GM23338 (cell line): ENCODE measurements around the gene MT1E.

Experiments
- CREB1 ChIP-seq: fragments of 250-450 bp; sonication (Bioruptor Pico); IDR thresholded peaks from 2 replicates; pipeline ENCODE4 v1.5.0; 2020; ENCODE audit warnings: low read depth, mild to moderate bottlenecking, moderate library complexity
- CTCF ChIP-seq, 2 experiments: fragments of 200-600 bp in 1 of 2; sonication (generic) in 1 of 2; conservative IDR thresholded peaks; 2 replicates each; pipeline versions ENCODE4 v1.5.1 to v1.6.1; 2016 to 2017; ENCODE audit warnings: antibody characterized with exemption in 2 of 2, low read depth in 2 of 2, mild to moderate bottlenecking in 2 of 2, moderate library complexity in 1 of 2
- ETS1 ChIP-seq: IDR thresholded peaks from 2 replicates; pipeline ENCODE4 v1.6.1; 2016; ENCODE audit warnings: antibody characterized with exemption
- EZH2 ChIP-seq: fragments of 200-600 bp; sonication (generic); IDR thresholded peaks from one replicate; pipeline ENCODE4 v1.8.0; 2017; ENCODE audit warnings: antibody characterized with exemption, mild to moderate bottlenecking, low read depth; ENCODE audit not compliant: unreplicated experiment
- EZH2phosphoT487 ChIP-seq: fragments of 200-600 bp; sonication (generic); IDR thresholded peaks from one replicate; pipeline ENCODE4 v1.8.1; 2018; ENCODE audit warnings: antibody characterized with exemption; ENCODE audit not compliant: unreplicated experiment
- JUNB ChIP-seq: IDR thresholded peaks from one replicate; pipeline ENCODE4 v1.6.1; 2016; ENCODE audit warnings: antibody characterized with exemption; ENCODE audit not compliant: unreplicated experiment
- POLR2AphosphoS5 ChIP-seq: IDR thresholded peaks from 2 replicates; pipeline ENCODE4 v1.6.1; 2016; ENCODE audit warnings: antibody characterized with exemption, low read depth
- REST ChIP-seq: IDR thresholded peaks from one replicate; pipeline ENCODE4 v1.6.1; 2018; ENCODE audit warnings: antibody characterized with exemption; ENCODE audit not compliant: unreplicated experiment
- STAT1 ChIP-seq: IDR thresholded peaks from one replicate; pipeline ENCODE4 v1.6.1; 2016; ENCODE audit warnings: antibody characterized with exemption; ENCODE audit not compliant: unreplicated experiment
- ZNF114 ChIP-seq: fragments of 250-450 bp; sonication (Bioruptor Pico); IDR thresholded peaks from 2 replicates; pipeline ENCODE4 v1.5.0; 2020; ENCODE audit warnings: mild to moderate bottlenecking, moderate library complexity
- ZNF331 ChIP-seq: fragments of 250-450 bp; sonication (Bioruptor Pico); IDR thresholded peaks from 2 replicates; pipeline ENCODE4 v1.5.0; 2020; ENCODE audit warnings: low read depth, mild to moderate bottlenecking, moderate library complexity

- no peak for TF ChIP-seq CTCF (conservative IDR thresholded peaks at IDR 0.05; ENCODE audit: low read depth in 2 of 2)
- TF ChIP-seq EZH2 = no peak
- no peak for TF ChIP-seq POLR2AphosphoS5
- no peak for TF ChIP-seq JUNB
- no peak for TF ChIP-seq ZNF331 (CRISPR knock-in tag)
- TF ChIP-seq EZH2phosphoT487 = no peak
- no peak for TF ChIP-seq REST
- no peak for TF ChIP-seq CREB1
- no peak for TF ChIP-seq ETS1
- no peak for TF ChIP-seq ZNF114 (CRISPR knock-in tag)
- no peak for TF ChIP-seq STAT1
Observed at GRCh38 chr16:56606071-56606475, 19.5 kb upstream of the MT1E start.
